H1 (cell line): ENCODE results near the gene SLC44A1. TPM values are rescaled to one million over a fixed set of nuclear protein-coding genes. Genes with fewer than 3 reads are reported as not detected.
"Not testable (repeated sequence)": the region's sequence is repeated elsewhere in the genome, so short reads cannot be mapped to it uniquely, and the experiment has no call there.

Experiments used
- CTCF ChIA-PET: fragments of 300-600 bp; sonication (Branson Sonifier 250); formaldehyde crosslinking; loops from one replicate; lab custom pipeline; 2021; ENCODE audit not compliant: partially characterized antibody; lab: Charles Lee
- POLR2A ChIA-PET: fragments of 300-600 bp; sonication (Branson Sonifier 250); formaldehyde crosslinking; loops from one replicate; lab custom pipeline; 2021; ENCODE audit warnings: inconsistent platforms; ENCODE audit not compliant: partially characterized antibody; lab: Charles Lee
- DNase-seq, 2 experiments: peaks; one replicate each; pipeline versions ENCODE4 v3.0.0 to v3.0.0-alpha.2; 2010 to 2022; ENCODE audit warnings: low spot score in 2 of 2, low read depth in 1 of 2, mixed read lengths in 1 of 2
- FAIRE-seq: peaks from 2 replicates; lab custom pipeline; 2011; peaks lifted over from hg19 to GRCh38; lab: Jason Lieb, UNC
- H2AFZ ChIP-seq: 2 replicates; pipeline ENCODE4 v1.8.1; 2012; ENCODE audit warnings: low read length, inconsistent platforms
- H2AK5ac ChIP-seq: 2 replicates; pipeline ENCODE4 v1.6.1; 2013; ENCODE audit warnings: low read depth, low read length
- H2BK120ac ChIP-seq: replicated peaks from 2 replicates; pipeline ENCODE3; 2013; ENCODE audit warnings: low read depth, low read length, inconsistent platforms
- H2BK12ac ChIP-seq: 2 replicates; pipeline ENCODE4 v1.6.1; 2013; ENCODE audit warnings: low read depth, low read length
- H2BK15ac ChIP-seq: 2 replicates; pipeline ENCODE4 v1.6.1; 2013; ENCODE audit warnings: low read length
- H2BK20ac ChIP-seq: 2 replicates; pipeline ENCODE4 v1.6.1; 2013; ENCODE audit warnings: low read length
- H2BK5ac ChIP-seq: 2 replicates; pipeline ENCODE4 v1.6.1; 2013; ENCODE audit warnings: low read depth, low read length
- H3K14ac ChIP-seq: 2 replicates; pipeline ENCODE4 v1.6.1; 2013; ENCODE audit warnings: inconsistent platforms; ENCODE audit not compliant: insufficient read length
- H3K18ac ChIP-seq: 2 replicates; pipeline ENCODE4 v1.6.1; 2013; ENCODE audit warnings: low read length; ENCODE audit errors: extremely low read depth
- H3K23ac ChIP-seq: 2 replicates; pipeline ENCODE4 v1.6.1; 2013; ENCODE audit warnings: inconsistent platforms; ENCODE audit not compliant: insufficient read length
- H3K23me2 ChIP-seq: 2 replicates; pipeline ENCODE4 v1.6.1; 2013; ENCODE audit warnings: low read depth, low read length
- H3K27ac ChIP-seq: 2 replicates; pipeline ENCODE4 v1.6.1; 2011; ENCODE audit warnings: low read depth, low read length, inconsistent platforms
- H3K27me3 ChIP-seq, 4 experiments: replicated peaks in 1 of 4; 1 replicate in 1 of 4; 2 replicates in 3 of 4; pipeline versions ENCODE4 v1.6.1 to v1.8.1; 2011 to 2013; ENCODE audit warnings: low read length in 3 of 4, mild to moderate bottlenecking in 3 of 4, inconsistent platforms in 2 of 4, mixed read lengths in 2 of 4, moderate library complexity in 1 of 4; ENCODE audit not compliant: control insufficient read depth in 3 of 4, insufficient read depth in 3 of 4; ENCODE audit errors: extremely low read depth in 1 of 4
- H3K36me3 ChIP-seq, 4 experiments: 2 replicates each; pipeline versions ENCODE4 v1.6.1 to v1.8.1; 2011 to 2013; ENCODE audit warnings: mild to moderate bottlenecking in 4 of 4, low read length in 3 of 4, moderate library complexity in 2 of 4, control low read depth in 1 of 4, inconsistent platforms in 1 of 4; ENCODE audit not compliant: insufficient read depth in 4 of 4, control insufficient read depth in 2 of 4
- H3K4ac ChIP-seq: replicated peaks from 2 replicates; pipeline ENCODE3; 2013; ENCODE audit warnings: low read length, low read depth, mixed read lengths, inconsistent platforms; ENCODE audit not compliant: insufficient read length
- H3K4me1 ChIP-seq, 4 experiments: replicated peaks in 1 of 4; 1 replicate in 1 of 4; 2 replicates in 3 of 4; pipeline versions ENCODE4 v1.6.1 to v1.8.1; 2011 to 2013; ENCODE audit warnings: low read length in 3 of 4, inconsistent platforms in 2 of 4, mixed read lengths in 1 of 4; ENCODE audit not compliant: insufficient read depth in 4 of 4, control insufficient read depth in 3 of 4
- H3K4me2 ChIP-seq, 2 experiments: 2 replicates each; pipeline versions ENCODE4 v1.6.1 to v1.8.1; 2011 to 2013; ENCODE audit warnings: low read depth in 2 of 2, low read length in 2 of 2, control low read depth in 1 of 2, inconsistent platforms in 1 of 2, mild to moderate bottlenecking in 1 of 2; ENCODE audit not compliant: insufficient read depth in 1 of 2
- H3K4me3 ChIP-seq, 4 experiments: fragments of 200-600, 300-600 bp in 1 of 4; sonication (generic), shearing (Covaris generic), sonication (Bioruptor Twin) in 1 of 4; 2 replicates each; pipeline versions ENCODE4 v1.5.1 to v1.8.1; 2011 to 2016; ENCODE audit warnings: low read length in 4 of 4, low read depth in 3 of 4, control low read depth in 2 of 4, inconsistent platforms in 2 of 4, mild to moderate bottlenecking in 2 of 4, mixed read lengths in 1 of 4, moderate library complexity in 1 of 4; ENCODE audit not compliant: insufficient read depth in 2 of 4; ENCODE audit errors: extremely low read depth in 1 of 4
- H3K56ac ChIP-seq: replicated peaks from 2 replicates; pipeline ENCODE3; 2013; ENCODE audit warnings: low read depth, mild to moderate bottlenecking, mixed read lengths, low read length, inconsistent platforms; ENCODE audit not compliant: insufficient read length
- H3K79me1 ChIP-seq: 2 replicates; pipeline ENCODE4 v1.6.1; 2013; ENCODE audit warnings: low read depth, low read length, control low read depth
- H3K79me2 ChIP-seq, 2 experiments: 2 replicates each; pipeline versions ENCODE4 v1.6.1 to v1.8.1; 2012 to 2013; ENCODE audit warnings: low read length in 2 of 2, mild to moderate bottlenecking in 2 of 2, inconsistent platforms in 1 of 2; ENCODE audit not compliant: insufficient read depth in 2 of 2, control insufficient read depth in 1 of 2
- H3K9ac ChIP-seq, 4 experiments: replicated peaks in 1 of 4; 1 replicate in 1 of 4; 2 replicates in 3 of 4; pipeline versions ENCODE4 v1.6.1 to v1.8.1; 2011 to 2013; ENCODE audit warnings: low read depth in 3 of 4, low read length in 3 of 4, control low read depth in 2 of 4, mild to moderate bottlenecking in 2 of 4, moderate library complexity in 2 of 4, inconsistent platforms in 1 of 4; ENCODE audit errors: extremely low read depth in 1 of 4
- H3K9me3 ChIP-seq, 2 experiments: 2 replicates each; pipeline versions ENCODE4 v1.6.1 to v1.8.1; 2012 to 2013; ENCODE audit warnings: mild to moderate bottlenecking in 2 of 2, moderate library complexity in 2 of 2, control low read depth in 1 of 2, inconsistent platforms in 1 of 2, low read depth in 1 of 2, low read length in 1 of 2, mixed read lengths in 1 of 2; ENCODE audit not compliant: insufficient read depth in 2 of 2
- H4K20me1 ChIP-seq, 2 experiments: replicated peaks in 1 of 2; 2 replicates each; pipeline versions ENCODE3 to v1.8.1; 2011 to 2013; ENCODE audit warnings: inconsistent platforms in 2 of 2, low read length in 2 of 2, mild to moderate bottlenecking in 1 of 2; ENCODE audit not compliant: insufficient read depth in 2 of 2, control insufficient read depth in 1 of 2
- H4K5ac ChIP-seq: 2 replicates; pipeline ENCODE4 v1.6.1; 2013; ENCODE audit warnings: low read length, low read depth, mixed read lengths, inconsistent platforms; ENCODE audit not compliant: insufficient read length
- H4K8ac ChIP-seq: 2 replicates; pipeline ENCODE4 v1.8.0; 2013; ENCODE audit warnings: mild to moderate bottlenecking, moderate library complexity, low read length, inconsistent platforms; ENCODE audit not compliant: insufficient read depth; ENCODE audit errors: extremely low read depth
- H4K91ac ChIP-seq: replicated peaks from 2 replicates; pipeline ENCODE3; 2013; ENCODE audit warnings: low read length, mixed read lengths, inconsistent platforms; ENCODE audit not compliant: insufficient read length
- WGBS, 2 experiments: shearing (Covaris generic) in 1 of 2; methylation state at CpG; one replicate each; pipeline versions ENCODE4 v1.1.6 to v1.1.7; 2013 to 2015; ENCODE audit warnings: low lambda C conversion rate in 2 of 2, mixed read lengths in 2 of 2, inconsistent platforms in 1 of 2, low coverage in 1 of 2, missing lambda C conversion rate in 1 of 2; ENCODE audit not compliant: insufficient replicate concordance in 2 of 2, insufficient coverage in 1 of 2, insufficient read length in 1 of 2; ENCODE audit errors: extremely low coverage in 1 of 2, missing lambda C conversion rate in 1 of 2; 5-methylcytosine and 5-hydroxymethylcytosine counted together
- polyA plus RNA-seq, 7 experiments: library from polyadenylated mRNA; depleted of rRNA in 3 of 7; stranded (reverse) in 5 of 7; unstranded in 2 of 7; fragments of >200 nt in 5 of 7; fragments of 200-250 nt in 2 of 7; gene quantifications; 1 replicate in 5 of 7; 2 replicates in 1 of 7; 4 replicates in 1 of 7; pipeline versions ENCODE4 v1.2.1 to v1.2.3, GENCODE V29; 2011 to 2013; ENCODE audit warnings: missing spikeins in 2 of 7, mixed read lengths in 2 of 7
- total RNA-seq: library from RNA; stranded (reverse); fragmentation: NEBNext Ultra II Directional; extraction: Animal tissue kit (Norgen Biotek cat#: 25700); gene quantifications from 2 replicates; pipeline ENCODE4 v1.2.1, GENCODE V29; 2021

SLC44A1 gene
- total and polyA plus RNA-seq, 2 of the 8 experiments (the other 6 are each of a cell fraction or from before 2014, with no cell fraction given): 30.5 to 71.2 TPM

- 94% methylated on average over 4 of the region's 4 CpGs; no CpG with 5 or more reads in 1 of the 2 experiments for WGBS, 2 experiments
Observed at GRCh38 chr9:105256569-105256968, 12.1 kb downstream of the SLC44A1 start.

More at GRCh38 chr9:105256569-105256968, 12.1 kb downstream of the SLC44A1 start:
- H4K20me1 ChIP-seq, H2BK15ac ChIP-seq, H4K8ac ChIP-seq, H3K18ac ChIP-seq, DNase-seq, H3K56ac ChIP-seq, H3K27ac ChIP-seq, H3K36me3 ChIP-seq, H3K23me2 ChIP-seq, H3K4ac ChIP-seq, H2BK5ac ChIP-seq, H2BK12ac ChIP-seq, H2BK20ac ChIP-seq, H3K4me2 ChIP-seq, H3K14ac ChIP-seq, FAIRE-seq, H3K4me3 ChIP-seq, H2AK5ac ChIP-seq, H3K9me3 ChIP-seq, H2BK120ac ChIP-seq, H3K27me3 ChIP-seq, H3K79me1 ChIP-seq, H3K23ac ChIP-seq, H4K91ac ChIP-seq, H3K9ac ChIP-seq, H4K5ac ChIP-seq, H2AFZ ChIP-seq, POLR2A ChIA-PET: not testable (repeated sequence)
- CTCF ChIA-PET: interaction anchor here (0.7 to 1.5 kb wide), 2 partner anchors 12 to 13 kb away, joined by 3 to 5 read pairs; partner anchors contain the start of gene SLC44A1
- H3K79me2 ChIP-seq: peaks cover 5 to 96% of the 10 kb centered on the region in 2 experiments
- peaks cover 0 to 15% (median 7%) of the 10 kb centered on the region in 4 experiments; a peak in 4 of 7 replicates for H3K4me1 ChIP-seq
